GM21528 (cell line): ENCODE data around the gene METTL24.

Experiments used
- ATAC-seq: cut with Tn5 transposase; IDR thresholded peaks from one replicate; pipeline ENCODE4 v1.9.1; 2021; ENCODE audit warnings: mild to moderate bottlenecking, moderate library complexity; ENCODE audit not compliant: unreplicated experiment, low FRiP score

The METTL24 gene

DNA sequence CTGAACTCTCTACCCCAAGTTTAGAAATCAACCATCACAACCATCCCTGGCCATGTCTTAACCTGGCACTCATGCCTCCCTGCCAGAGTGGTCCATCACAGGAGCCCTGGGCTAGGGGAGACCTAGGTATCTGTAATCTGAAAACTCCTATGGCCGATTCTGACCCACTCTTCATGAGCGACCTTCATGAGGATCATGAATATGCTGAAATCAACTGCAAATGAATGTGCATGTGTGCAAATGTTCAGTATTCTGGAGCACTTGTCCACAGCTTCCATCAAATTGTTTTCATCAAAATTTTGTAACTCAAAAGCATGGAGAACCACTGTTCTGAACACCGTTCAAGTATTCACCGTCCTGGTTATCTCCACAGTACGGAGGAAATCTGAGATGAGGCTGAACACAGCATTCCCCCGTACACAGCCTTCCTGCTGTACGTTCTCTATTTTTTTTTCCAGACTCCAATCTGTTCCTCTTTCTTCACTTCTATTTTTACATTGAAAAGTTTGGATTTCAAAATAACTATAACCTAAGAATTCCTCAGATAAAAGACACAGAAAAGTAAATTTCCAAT, 17.7 kb downstream of the METTL24 start:
- no peak for ATAC-seq

DNA sequence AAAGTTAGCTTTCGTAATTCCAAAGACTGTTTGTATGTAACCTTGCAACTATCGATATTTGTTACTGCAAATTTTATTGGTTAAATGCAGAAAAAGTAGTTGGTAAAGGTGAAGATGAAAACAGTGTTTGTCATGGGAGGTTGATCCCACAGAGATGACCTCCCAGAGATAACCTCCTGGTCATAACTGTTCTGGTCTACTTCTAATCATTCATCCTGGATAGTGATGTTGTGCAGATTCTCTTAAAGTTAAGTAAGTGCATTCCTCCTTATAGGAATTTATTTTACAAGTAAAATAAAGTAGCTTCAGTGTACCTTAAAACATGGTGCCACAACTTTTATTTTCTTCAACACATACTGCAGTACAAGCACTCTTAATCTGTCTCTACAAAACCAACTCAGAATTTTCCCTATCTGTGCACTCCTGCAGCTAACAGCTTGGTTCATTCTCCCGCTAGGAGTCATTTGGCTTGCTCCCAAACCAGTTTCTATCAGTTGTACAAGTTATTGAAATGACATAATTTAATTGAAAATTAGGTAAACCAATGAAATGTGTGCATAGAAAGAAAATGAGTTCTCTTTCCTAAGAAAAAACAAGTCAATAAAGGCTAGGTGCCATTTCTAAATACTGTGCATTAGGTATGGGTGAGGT, 19.2 kb downstream of the METTL24 start:
- no peak for ATAC-seq

DNA sequence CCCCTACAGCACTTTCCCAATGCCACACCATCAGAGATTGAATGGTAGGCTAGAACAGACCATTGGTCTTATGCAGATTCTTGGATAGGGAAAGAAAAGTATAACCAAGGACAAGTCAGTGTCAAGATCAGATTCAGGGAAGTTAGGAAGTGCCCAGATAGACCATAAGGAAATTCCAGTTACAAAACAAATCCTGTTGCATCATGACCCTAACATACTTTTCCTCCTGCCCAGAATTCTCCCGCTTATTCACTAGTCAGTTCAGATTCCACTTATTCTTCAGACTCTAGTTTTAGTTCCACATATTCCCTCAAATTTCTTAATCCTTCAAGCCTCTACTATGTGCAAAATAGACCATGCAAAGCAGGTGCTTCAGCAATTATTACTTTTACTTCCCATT, 20.7 kb downstream of the METTL24 start:
- ATAC-seq = no peak

DNA sequence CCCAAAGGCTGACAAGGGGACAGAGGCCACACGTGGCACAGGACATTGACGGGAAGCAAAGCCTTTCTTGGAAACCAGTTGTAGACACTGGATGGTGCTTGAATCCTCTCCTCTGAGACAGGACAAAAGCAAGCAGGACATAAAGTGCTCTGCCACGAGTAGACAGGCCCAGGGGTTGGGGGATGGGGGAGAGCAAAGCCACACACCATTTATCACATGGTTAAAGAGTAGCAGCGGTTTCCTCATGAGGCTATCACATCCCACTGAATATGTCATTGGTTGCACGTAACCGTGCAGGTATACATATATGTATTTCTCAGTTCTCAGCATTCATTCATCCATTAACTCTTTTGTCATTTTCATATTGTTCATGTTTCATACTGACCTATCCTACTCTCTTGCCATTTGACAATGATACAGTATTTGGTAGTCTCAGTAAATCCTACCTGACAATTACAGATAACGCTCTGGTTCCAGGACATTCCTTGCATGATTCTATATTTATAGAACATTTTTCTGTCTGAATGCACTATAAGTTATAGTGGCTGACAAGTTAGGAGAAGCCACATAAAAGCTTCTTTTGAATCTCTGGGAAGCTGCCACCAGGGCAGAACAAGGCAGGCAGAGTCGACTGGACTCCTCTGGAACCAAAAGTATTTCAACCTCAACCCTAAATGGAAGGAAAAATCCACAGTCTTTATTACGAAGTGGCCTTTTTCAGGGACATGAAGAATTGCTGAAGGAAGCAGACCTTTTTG, 23.5 kb downstream of the METTL24 start:
- no peak for ATAC-seq

DNA sequence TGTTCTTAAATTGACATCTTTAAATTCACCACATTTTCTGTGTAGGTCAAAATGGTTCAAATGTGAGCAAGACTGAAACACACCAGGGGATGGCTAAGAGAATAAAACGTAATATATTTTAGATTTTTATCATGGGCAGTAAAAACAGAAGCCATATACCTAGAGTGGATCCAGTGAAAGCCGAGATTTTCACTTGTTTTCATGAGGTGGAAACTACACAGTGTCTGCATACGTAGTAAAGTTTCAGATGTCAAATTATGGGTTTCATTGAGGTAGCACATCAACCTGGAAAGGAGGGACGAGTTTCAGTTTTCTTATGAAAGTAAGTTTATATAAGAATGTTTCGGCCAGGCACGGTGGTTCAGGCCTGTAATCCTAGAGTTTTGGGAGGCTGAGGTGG, 25.9 kb downstream of the METTL24 start:
- ATAC-seq = no peak

DNA sequence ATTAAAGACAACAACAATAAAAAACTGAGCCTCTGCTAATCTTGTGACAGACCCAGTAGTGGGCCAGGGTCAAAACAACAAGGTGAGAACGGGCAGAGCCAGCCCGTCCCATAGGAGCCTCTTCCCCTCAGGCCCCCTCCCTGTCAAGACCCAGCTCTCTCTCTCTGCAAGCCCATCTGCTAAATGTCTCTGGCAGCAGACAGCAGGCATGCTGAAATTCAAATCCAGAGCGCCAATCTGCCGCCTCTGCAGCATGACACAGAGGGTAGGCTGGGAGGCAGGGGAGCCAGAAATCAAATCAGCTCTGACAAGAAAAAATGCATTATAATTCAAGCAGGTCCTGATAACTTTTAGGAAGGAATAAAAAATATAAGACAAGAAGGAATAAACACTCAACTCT, 26.3 kb downstream of the METTL24 start:
- ATAC-seq = no peak

DNA sequence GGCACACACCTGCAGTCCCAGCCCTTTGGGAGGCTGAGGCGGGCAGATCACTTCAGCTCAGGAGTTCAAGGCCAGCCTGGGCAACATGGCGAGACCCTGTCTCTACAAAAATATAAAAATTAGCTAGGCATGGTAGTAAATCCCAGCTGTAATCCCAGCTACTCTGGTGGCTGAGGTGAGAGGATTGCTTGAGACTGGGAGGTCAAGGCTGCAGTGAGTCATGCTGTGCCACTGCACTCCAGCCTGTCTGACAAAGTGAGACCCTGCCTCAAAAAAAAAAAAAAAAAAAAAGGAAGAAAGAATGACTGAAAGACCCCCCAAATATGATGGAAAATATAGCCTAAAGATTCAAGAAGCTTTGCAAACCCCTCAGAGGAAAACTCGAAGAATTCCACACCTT, 26.8 kb downstream of the METTL24 start:
- no peak for ATAC-seq

DNA sequence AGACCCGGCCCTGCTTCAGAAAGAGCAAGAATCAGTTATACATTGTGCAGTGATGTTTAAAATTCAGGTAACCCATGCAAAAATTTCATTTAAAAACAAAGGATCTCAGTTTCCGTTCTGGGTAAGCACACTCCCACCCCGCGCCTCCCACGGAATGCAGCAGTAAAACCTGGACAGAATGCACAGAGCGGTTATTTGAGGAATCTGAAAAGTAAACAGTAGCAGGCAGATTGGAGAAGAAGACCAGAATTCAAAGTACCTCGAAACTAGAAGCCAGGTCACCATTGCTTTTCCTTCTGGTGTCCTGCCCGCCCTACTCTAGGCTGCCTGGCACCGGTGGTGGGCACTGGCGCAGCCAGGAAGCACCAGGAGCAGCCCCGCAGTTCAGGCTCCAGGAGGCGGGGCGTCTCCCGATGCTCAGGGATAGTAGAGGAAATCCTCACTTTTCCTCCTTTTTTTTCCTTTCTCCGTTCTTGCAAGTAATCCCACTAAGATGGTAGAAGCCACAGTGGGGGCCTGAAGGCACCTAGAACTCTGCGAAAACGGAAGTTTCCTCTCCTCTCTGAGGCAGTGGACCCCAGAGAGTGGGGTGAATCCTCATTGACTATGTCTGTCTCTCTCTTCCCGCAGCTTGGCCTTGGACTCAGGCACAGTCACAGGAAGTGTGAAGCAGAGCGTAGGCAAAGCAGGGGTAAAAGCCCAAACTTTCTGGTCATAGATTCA, 28.3 kb downstream of the METTL24 start:
- ATAC-seq = no peak

DNA sequence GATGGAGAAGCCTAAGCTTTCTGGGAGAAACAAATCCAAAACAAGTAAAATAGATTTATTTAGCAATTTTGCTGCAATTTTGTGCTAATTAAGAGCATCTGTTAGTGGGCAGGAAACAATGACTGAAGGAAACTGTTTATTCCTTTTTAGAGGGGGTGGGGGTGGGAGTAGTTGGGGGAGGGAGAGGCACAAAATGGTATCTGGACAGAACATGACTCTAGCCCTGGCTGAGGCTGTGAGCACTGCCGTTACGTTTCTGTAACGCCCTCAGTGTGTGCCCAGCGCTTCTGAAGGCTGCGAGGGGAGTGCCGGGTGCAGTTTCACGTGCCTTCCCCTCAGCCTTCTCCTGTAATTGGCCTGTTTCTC, 28.8 kb downstream of the METTL24 start:
- no peak for ATAC-seq

DNA sequence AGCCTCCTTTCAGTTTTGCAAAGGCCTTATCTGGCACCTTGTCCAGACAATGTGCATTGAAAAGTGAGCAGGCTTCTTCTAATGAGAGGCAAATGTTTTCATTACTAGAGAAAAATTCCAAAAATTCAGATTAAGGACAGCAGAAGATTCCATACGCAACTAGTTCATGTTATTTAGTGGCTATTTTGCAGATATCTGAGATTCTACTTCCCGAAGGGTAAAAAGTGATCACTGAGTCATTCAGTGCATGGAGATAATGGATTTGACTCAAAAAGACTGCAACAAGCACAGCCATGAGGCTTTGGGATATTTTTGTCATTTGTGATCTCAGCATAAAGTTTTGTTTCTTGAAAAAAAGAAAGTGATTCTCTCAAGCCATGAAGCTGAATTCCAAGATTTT, 29.9 kb downstream of the METTL24 start:
- no peak for ATAC-seq

DNA sequence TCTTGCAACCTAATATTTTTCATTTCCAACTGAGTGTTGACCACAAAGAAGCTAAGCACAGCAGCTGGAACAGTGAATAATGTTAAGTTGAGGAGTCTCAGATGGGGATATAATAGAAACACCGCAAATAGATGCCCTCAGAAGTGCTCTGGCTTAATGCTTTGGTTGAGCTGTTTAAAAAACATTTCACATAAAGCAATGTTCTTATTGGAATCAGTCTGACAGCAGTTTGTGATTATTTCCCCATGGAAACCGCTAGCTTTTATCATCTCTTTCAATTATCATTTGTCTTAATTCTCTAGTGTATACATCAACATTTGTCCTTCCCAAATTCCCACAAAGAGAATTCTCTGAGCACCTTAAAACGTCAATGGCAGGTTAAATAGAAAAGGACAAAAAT, 30.8 kb downstream of the METTL24 start:
- ATAC-seq = no peak

DNA sequence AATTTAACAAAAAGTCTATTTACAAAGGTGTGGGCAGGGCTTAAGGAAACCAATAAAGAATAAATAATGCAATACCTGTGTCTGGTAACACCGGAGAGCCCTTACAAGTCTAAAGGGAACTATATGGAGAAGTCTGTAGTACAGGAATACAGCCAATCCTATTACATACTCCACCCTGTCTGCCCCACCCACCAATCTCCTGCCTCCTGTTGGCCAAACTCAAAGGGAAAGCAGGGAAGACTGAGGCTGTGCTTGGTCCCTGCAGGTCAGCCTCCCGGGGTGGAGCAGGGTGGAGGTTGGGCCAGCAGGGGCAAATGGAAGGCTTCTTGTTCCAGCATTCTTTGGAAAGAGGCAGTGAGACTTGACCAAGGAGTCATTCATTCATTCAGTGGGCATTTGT, 31.5 kb downstream of the METTL24 start:
- no peak for ATAC-seq

DNA sequence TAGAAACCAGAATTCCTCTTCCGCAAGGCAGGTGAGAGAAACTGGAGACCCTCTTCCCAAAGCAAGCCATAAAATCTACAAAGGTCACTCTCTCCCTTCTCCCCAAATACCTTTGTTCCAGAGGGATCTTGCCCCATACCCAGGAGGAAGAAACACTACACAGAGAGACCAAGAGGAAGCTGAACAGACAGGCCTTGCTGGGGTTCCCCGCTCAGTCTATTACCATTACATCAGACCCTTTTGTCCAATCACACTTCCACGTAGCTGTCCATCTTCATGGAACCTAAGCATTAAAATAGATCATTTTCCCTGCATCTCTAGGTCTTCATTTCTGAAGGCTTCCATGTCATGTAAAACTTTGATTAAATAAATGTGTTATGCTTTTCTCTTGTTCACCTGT, 32.1 kb downstream of the METTL24 start:
- ATAC-seq = no peak

DNA sequence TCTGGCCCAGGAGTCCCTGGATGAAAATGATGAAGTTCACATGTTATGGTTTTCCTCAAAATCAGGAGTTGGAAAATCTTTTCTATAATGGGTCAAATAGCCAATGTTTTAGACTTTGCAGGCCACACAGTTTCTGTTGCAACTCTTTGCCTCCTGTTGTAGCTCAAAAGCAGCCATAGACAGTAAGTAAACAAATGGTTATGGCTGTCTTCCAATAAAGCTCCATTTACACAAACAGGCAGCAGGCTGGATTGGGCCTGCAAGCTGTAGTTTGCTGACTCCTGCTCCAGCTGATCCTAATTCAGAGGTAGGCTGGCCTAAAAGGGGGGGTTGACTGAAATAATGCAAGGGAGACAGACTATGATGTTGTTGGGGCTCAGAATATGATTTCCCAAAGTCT, 33.0 kb downstream of the METTL24 start:
- ATAC-seq = no peak

DNA sequence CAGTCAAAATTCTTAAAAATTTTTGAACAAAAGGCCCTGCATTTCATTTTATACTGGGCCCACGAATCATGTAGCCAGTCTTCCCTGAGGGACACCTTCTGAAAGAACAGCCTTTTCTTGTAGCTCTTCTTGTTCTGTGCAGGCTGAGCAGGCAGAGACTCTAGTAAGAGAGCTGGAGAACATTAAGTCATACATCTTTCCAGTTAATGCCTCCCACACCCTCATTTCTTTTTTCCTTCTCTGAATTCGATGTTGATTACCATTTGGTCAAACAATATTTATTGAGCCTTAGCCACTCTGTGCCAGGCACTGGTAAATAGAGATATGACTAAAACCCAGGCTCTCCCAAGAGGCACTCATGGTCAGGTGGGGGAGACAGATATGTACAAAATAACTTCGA, 33.6 kb downstream of the METTL24 start:
- no peak for ATAC-seq

DNA sequence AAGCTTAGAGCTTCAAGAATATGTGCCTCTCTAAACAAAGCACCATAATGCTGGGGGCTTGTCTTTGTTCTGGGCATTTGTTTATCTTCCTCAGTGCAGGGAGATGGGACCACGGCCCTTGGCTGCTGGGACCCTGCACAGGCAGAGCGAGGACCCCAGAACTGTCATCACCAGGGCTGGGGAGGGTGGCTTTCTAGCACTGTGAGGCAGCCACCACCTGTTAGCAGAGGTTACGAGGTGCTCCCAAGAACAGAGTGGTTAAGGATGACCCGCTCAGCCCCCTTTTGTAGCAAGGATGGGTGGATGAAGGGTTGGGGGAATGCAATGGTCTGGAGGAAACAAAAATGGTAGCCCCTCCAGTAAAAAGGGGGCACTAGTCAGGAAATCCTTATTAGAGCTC, 34.9 kb downstream of the METTL24 start:
- ATAC-seq = no peak

DNA sequence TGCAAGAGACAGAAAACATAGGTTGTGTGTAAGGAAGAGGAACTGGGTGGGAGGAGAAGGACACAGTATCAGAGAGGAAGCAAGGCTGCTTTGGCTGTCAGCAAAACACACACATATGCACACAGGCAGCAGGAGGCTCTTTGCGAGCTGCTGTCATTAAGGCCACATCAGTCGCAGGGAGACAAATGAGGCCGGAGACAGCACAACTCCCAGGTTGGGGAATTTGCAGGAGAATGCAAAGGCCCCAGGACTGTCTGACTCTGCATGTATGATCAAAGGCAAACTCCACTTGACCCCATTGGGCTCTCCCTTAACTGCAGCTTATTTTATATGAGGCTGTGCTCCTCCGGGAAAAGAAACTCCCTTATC, 35.3 kb downstream of the METTL24 start:
- ATAC-seq = no peak

DNA sequence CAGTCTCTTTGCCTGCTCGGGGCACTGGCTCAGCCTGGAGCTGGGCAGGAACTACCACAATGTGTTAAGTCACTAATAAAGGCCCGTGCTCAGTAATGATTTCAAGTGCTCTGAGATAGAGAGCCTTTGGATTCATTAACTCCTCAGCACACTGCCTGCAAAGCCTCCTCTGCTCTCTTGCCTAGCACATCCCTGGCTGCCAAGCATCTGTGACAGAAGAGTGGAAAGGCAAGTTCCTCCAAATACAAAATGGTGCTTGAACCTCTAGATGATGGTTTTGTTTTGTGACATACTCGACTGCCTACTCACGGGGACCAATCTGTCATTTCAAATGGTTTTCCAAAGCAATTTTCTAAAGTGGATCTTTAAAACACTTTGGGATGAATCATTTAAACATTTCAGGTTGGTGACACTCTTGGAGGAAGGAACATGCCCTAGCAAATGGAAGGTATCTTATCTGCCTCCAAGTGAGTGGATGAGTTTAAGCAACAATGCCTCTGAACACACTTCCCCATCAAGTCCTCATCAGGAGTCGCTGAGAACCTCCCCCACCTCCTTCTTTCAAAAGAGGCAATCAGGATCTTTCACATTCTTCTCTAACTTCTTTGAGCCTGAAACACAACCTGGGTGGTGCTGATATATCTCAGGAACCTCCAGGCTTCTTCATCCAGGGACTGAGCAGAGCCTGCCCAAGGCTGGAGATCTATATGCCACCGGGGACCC, 35.8 kb downstream of the METTL24 start:
- ATAC-seq = no peak

DNA sequence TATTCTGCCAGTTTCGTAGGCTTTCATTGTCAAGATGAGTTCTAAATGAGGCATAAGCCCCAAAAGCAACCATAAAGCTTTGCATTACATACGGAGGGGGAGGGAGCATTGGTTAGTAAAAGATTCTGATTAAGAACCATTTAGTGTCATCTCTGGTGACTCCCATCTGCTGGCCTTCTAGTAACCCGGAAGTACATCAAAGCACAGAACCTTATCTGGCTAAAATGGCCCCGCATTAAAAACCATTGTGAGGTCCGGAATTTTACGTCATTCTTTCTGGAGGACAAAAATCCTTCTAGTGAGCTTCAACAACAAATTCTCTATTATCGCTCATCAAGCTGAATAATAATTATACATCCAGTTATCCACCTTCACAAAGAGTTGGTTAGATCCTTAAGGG, 37.8 kb downstream of the METTL24 start:
- ATAC-seq = no peak

DNA sequence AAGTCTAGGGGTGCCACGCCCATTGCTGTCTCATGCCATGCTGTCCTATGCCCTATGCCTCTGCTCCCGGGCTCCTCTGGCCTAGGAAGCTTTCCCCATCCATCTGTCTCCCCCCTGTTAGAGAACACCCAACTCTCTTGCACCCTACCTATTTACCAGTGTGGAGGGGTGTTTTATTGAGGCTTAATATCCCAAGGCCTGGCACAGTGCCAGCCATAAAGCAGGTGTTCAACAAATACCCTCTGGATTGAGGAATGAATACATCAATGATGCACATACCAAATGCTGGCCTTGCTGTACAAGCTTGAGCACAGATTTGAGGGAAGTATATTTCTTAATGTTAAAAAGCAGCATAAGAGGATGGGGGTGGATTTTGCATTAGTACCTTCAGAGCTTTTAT, 38.3 kb downstream of the METTL24 start:
- ATAC-seq = no peak

DNA sequence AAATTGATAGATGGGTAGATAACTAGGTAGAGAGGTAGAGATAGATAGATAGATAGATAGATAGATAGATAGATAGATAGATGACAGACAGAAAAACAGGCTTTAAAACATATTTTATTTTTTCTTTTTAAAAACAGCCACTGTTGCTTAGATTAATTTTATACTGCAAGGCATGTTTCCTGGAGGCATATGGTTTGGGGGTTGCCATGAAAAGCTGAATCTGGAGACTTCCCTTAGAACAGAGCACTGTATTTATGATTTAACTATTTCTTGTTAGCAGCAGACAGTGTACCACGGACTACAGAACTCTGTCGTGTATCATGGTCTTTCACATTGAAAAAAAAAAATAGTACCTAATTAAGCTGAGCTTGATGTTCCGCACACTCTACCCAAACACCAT, 38.8 kb downstream of the METTL24 start:
- ATAC-seq = no peak
